PC-3 (cell line): ENCODE data around the gene SHMT1.

Source experiments
- CTCF ChIP-seq: fragments of 300-600 bp; sonication (generic); conservative IDR thresholded peaks from 2 replicates; pipeline ENCODE4 v1.5.1; 2017; ENCODE audit warnings: antibody characterized with exemption, low read depth, mild to moderate bottlenecking, low read length
- EZH2 ChIP-seq: fragments of 300-600 bp; sonication (generic); IDR thresholded peaks from one replicate; pipeline ENCODE4 v1.6.1; 2017; ENCODE audit warnings: antibody characterized with exemption, mild to moderate bottlenecking, low read length; ENCODE audit not compliant: unreplicated experiment
- EZH2phosphoT487 ChIP-seq: fragments of 300-600 bp; sonication (generic); IDR thresholded peaks from 2 replicates; pipeline ENCODE4 v1.6.1; 2018; ENCODE audit warnings: mild to moderate bottlenecking, antibody characterized with exemption, low read length, borderline replicate concordance

GRCh38 chr17:18315961-18316360, 47.4 kb downstream of the SHMT1 start:
- TF ChIP-seq CTCF (no peak), EZH2 (no peak), EZH2phosphoT487 (no peak)
